Esophagus squamous epithelium (tissue), 5 donors: ENCODE data around the gene FGB. TPM values are rescaled to one million over a fixed set of nuclear protein-coding genes. Genes with fewer than 3 reads are reported as not detected.

ENCODE experiments used
- DNase-seq: peaks from one replicate; lab custom pipeline; 2025; lab: John Stamatoyannopoulos, UW
- H3K27ac ChIP-seq, 4 donors: fragments of 200-600 bp; sonication (generic); one replicate each; pipeline ENCODE4 v1.5.1; 2016 to 2019; ENCODE audit warnings: mild to moderate bottlenecking in 1 of 4
- H3K27me3 ChIP-seq, 4 donors: fragments of 200-600 bp; sonication (generic); 1 replicate in 3 of 4; 2 replicates in 1 of 4; pipeline versions ENCODE4 v1.5.1 to v1.6.0; 2017 to 2021; ENCODE audit warnings: antibody characterized with exemption in 1 of 4
- H3K36me3 ChIP-seq, 3 donors: fragments of 200-600 bp; sonication (generic); one replicate each; pipeline ENCODE4 v1.5.1; 2016 to 2019
- H3K4me1 ChIP-seq, 3 donors: fragments of 200-600 bp; sonication (generic); one replicate each; pipeline ENCODE4 v1.5.1; 2017 to 2019
- H3K4me3 ChIP-seq, 4 donors: fragments of 200-600 bp; sonication (generic); 1 replicate in 3 of 4; 2 replicates in 1 of 4; pipeline ENCODE4 v1.5.1; 2016 to 2019; ENCODE audit warnings: mild to moderate bottlenecking in 2 of 4, moderate library complexity in 1 of 4
- H3K9me3 ChIP-seq, 3 donors: fragments of 200-600 bp; sonication (generic); one replicate each; pipeline ENCODE4 v1.5.1; 2016 to 2019
- POLR2A ChIP-seq, 4 donors: fragments of 450-650 bp; IDR thresholded peaks; one replicate each; pipeline ENCODE4 v1.6.1; 2017; ENCODE audit warnings: antibody characterized with exemption in 4 of 4, mild to moderate bottlenecking in 4 of 4, moderate library complexity in 3 of 4
- WGBS, 2 donors: methylation state at CpG; one replicate each; pipeline ENCODE4 v1.1.5; 2018; 5-methylcytosine and 5-hydroxymethylcytosine counted together
- intact Hi-C: fragments of 100-400 bp; cut with DNase I; formaldehyde crosslinking; loops from one replicate; pipeline ENCODE4 v1.15.0; 2022
- total RNA-seq, 4 donors: library from RNA; depleted of rRNA; stranded (reverse); fragments of >200 nt; gene quantifications; one replicate each; pipeline ENCODE4 v1.1.0, GENCODE V29; 2016
- TF ChIP-seq, protein P1 (sequence below), 6 experiments: fragments of 450-650 bp in 4 of 6; fragments of 200-600 bp in 2 of 6; sonication (generic) in 2 of 6; IDR thresholded peaks; one replicate each; pipeline ENCODE4 v1.5.1; 2016 to 2019; ENCODE audit warnings: antibody characterized with exemption in 6 of 6, mild to moderate bottlenecking in 4 of 6, moderate library complexity in 4 of 6
- donor health status: DM: yes; HTN: yes; CAD: no.

Gene FGB
- total RNA-seq, 4 donors from 2014 or later = not detected

- 46 to 72% methylated on average over 3 of the region's 3 CpGs for WGBS, 2 donors
- H3K36me3 ChIP-seq = no peaks in the 10 kb centered on the region
- H3K9me3 ChIP-seq = no peaks in the 10 kb centered on the region
- peaks cover 0 to 7% (median 0%) of the 10 kb centered on the region in 4 donors for H3K27me3 ChIP-seq
- no peak overlapping the region for H3K27ac ChIP-seq
- no peak overlapping the region for H3K4me3 ChIP-seq
- DNase-seq = no peak
- no peak for TF ChIP-seq POLR2A (IDR thresholded peaks at IDR 0.05)
- TF ChIP-seq, protein P1, sequence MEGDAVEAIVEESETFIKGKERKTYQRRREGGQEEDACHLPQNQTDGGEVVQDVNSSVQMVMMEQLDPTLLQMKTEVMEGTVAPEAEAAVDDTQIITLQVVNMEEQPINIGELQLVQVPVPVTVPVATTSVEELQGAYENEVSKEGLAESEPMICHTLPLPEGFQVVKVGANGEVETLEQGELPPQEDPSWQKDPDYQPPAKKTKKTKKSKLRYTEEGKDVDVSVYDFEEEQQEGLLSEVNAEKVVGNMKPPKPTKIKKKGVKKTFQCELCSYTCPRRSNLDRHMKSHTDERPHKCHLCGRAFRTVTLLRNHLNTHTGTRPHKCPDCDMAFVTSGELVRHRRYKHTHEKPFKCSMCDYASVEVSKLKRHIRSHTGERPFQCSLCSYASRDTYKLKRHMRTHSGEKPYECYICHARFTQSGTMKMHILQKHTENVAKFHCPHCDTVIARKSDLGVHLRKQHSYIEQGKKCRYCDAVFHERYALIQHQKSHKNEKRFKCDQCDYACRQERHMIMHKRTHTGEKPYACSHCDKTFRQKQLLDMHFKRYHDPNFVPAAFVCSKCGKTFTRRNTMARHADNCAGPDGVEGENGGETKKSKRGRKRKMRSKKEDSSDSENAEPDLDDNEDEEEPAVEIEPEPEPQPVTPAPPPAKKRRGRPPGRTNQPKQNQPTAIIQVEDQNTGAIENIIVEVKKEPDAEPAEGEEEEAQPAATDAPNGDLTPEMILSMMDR (IDR thresholded peaks at IDR 0.05) = no peak
- no peaks in the 10 kb centered on the region for H3K4me1 ChIP-seq
- intact Hi-C loops = no loop called here
Observed at GRCh38 chr4:154574311-154574710, 11.5 kb downstream of the FGB start.

DNA sequence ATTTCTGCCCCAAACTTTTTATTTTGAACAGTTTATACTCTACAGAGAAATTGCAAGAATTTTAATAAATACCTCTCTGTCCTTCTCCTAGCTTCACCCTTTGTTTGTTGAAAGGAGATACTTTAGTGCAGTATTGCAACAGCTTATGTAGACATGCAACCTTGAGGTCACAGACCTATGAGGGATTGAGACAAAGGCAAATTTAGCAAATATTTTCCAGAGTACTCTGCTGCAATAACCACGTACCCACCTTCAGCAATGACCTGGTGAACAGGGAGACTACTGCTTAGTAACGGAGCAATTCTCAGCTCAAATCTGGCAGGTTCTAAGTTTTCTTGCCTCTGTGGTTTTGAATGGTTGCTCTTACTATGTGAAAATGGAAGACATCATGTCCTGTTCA, 14.5 kb downstream of the FGB start:
- no peak overlapping the region for H3K4me3 ChIP-seq
- H3K27ac ChIP-seq = no peak overlapping the region
- H3K36me3 ChIP-seq = no peaks in the 10 kb centered on the region
- peaks cover 0 to 7% (median 0%) of the 10 kb centered on the region in 4 donors for H3K27me3 ChIP-seq
- no peaks in the 10 kb centered on the region for H3K9me3 ChIP-seq
- no peak for DNase-seq
- TF ChIP-seq POLR2A (IDR thresholded peaks at IDR 0.05) = no peak
- TF ChIP-seq, protein P1 (IDR thresholded peaks at IDR 0.05) = no peak
- 74 to 79% methylated on average over 2 of the region's 2 CpGs for WGBS, 2 donors
- intact Hi-C loops = no loop called here
- H3K4me1 ChIP-seq = no peaks in the 10 kb centered on the region

DNA sequence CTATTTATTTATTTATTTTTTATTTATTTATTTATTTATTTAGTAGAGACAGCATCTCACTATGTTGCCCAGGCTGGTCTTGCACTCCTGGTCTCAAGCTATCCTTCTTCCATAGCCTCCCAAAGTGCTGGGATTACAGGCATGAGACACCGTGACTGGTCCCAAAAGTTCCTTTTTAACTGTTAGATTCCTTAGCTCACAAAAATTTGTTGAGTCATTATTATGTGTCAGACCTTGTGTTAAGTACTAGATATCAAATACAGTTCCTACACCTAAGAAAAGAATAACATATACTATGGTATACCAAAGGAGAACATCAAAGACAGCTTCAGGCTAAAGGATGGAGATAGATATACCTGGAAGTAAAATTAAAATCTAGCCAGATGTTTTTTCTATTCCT, 16.1 kb downstream of the FGB start:
- Histone ChIP-seq H3K9me3 (no peaks in the 10 kb centered on the region), H3K36me3 (no peaks in the 10 kb centered on the region), H3K27ac (no peak overlapping the region), H3K4me3 (no peak overlapping the region), H3K27me3 (peaks cover 0 to 7% (median 0%) of the 10 kb centered on the region in 4 donors), H3K4me1 (no peaks in the 10 kb centered on the region)
- WGBS, 2 donors = 45 to 65% methylated on average over 1 of the region's 1 CpG
- TF ChIP-seq, protein P1 (IDR thresholded peaks at IDR 0.05) = no peak
- no peak for TF ChIP-seq POLR2A (IDR thresholded peaks at IDR 0.05)
- intact Hi-C loops = no loop called here
- DNase-seq = no peak

DNA sequence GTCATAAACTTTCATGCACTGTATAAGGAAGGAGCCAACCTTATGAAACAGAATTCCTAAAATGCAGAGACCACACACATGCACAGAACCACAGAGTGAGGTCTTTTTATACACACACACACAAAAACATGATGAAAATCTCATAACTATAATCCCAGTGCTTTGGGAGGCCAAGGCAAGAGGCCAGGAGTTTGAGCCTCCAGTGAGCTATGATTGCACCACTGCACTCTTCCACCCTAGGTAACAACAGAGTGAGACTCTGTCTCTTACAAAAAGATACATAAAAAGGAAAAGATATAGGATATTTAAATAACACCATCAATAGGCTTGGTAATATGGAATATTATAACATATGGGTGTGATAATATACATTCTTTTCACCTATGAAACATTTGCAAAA, 17.1 kb downstream of the FGB start:
- TF ChIP-seq POLR2A (IDR thresholded peaks at IDR 0.05) = no peak
- TF ChIP-seq, protein P1 (IDR thresholded peaks at IDR 0.05) = no peak
- no peak overlapping the region for H3K4me3 ChIP-seq
- no peak for DNase-seq
- no peak overlapping the region for H3K27ac ChIP-seq
- intact Hi-C loops = no loop called here
- H3K4me1 ChIP-seq = no peaks in the 10 kb centered on the region
- peaks cover 0 to 7% (median 0%) of the 10 kb centered on the region in 4 donors for H3K27me3 ChIP-seq
- no peaks in the 10 kb centered on the region for H3K36me3 ChIP-seq
- H3K9me3 ChIP-seq = no peaks in the 10 kb centered on the region

GRCh38 chr4:154582723-154583122, 19.9 kb downstream of the FGB start:
- no peaks in the 10 kb centered on the region for H3K27me3 ChIP-seq
- H3K27ac ChIP-seq = no peak overlapping the region
- no peak for TF ChIP-seq POLR2A (IDR thresholded peaks at IDR 0.05)
- TF ChIP-seq, protein P1 (IDR thresholded peaks at IDR 0.05) = no peak
- no peak for DNase-seq
- no peak overlapping the region for H3K4me3 ChIP-seq
- intact Hi-C loops = no loop called here
- no peaks in the 10 kb centered on the region for H3K4me1 ChIP-seq
- H3K36me3 ChIP-seq = no peaks in the 10 kb centered on the region
- no peaks in the 10 kb centered on the region for H3K9me3 ChIP-seq
- 51 to 83% methylated on average over 2 of the region's 2 CpGs for WGBS, 2 donors
